PC-3 (cell line): ENCODE data around the gene CD1D.

ENCODE experiments used
- EZH2 ChIP-seq: fragments of 300-600 bp; sonication (generic); IDR thresholded peaks from one replicate; pipeline ENCODE4 v1.6.1; 2017; ENCODE audit warnings: antibody characterized with exemption, mild to moderate bottlenecking, low read length; ENCODE audit not compliant: unreplicated experiment
- EZH2phosphoT487 ChIP-seq: fragments of 300-600 bp; sonication (generic); IDR thresholded peaks from 2 replicates; pipeline ENCODE4 v1.6.1; 2018; ENCODE audit warnings: mild to moderate bottlenecking, antibody characterized with exemption, low read length, borderline replicate concordance

GRCh38 chr1:158150523-158150922 lies 30.2 kb upstream of the CD1D start:
- no peak for TF ChIP-seq EZH2
- no peak for TF ChIP-seq EZH2phosphoT487
